WTC11 (cell line): ENCODE results near the gene SEC16B. TPM values are rescaled to one million over a fixed set of nuclear protein-coding genes. Genes with fewer than 3 reads are reported as not detected.

ENCODE experiments used
- ATAC-seq: fragments of 200-7000 bp; cut with Tn5 transposase; 2 replicates; pipeline ENCODE4 v1.10.0; 2021; ENCODE audit warnings: mild to moderate bottlenecking, moderate library complexity
- CTCF ChIA-PET: fragments of 300-600 bp; sonication (Branson Sonifier 250); formaldehyde crosslinking; loops from one replicate; lab custom pipeline; 2021; ENCODE audit warnings: antibody characterized with exemption; lab: Charles Lee
- POLR2A ChIA-PET: fragments of 350-600 bp; sonication (Branson Sonifier 250); formaldehyde crosslinking; loops from one replicate; lab custom pipeline; 2021; ENCODE audit warnings: antibody characterized with exemption; lab: Charles Lee
- DNase-seq: peaks from one replicate; pipeline ENCODE4 v3.0.0; 2021; ENCODE audit warnings: low spot score
- H3K27ac Mint-ChIP-seq: 2 replicates; pipeline ENCODE4 v1.8.0; 2021; ENCODE audit warnings: mixed read lengths
- H3K27me3 Mint-ChIP-seq: 2 replicates; pipeline ENCODE4 v1.8.0; 2021; ENCODE audit warnings: low read depth, mild to moderate bottlenecking, moderate library complexity, mixed read lengths
- H3K36me3 Mint-ChIP-seq: 2 replicates; pipeline ENCODE4 v1.8.0; 2021; ENCODE audit warnings: mixed read lengths
- H3K4me1 Mint-ChIP-seq: 2 replicates; pipeline ENCODE4 v1.8.0; 2022; ENCODE audit warnings: mixed read lengths
- H3K4me3 Mint-ChIP-seq: 2 replicates; pipeline ENCODE4 v1.8.0; 2021; ENCODE audit warnings: mild to moderate bottlenecking, moderate library complexity, mixed read lengths
- H3K9me3 Mint-ChIP-seq: 2 replicates; pipeline ENCODE4 v1.8.0; 2021; ENCODE audit warnings: mixed read lengths
- AFF4 ChIP-seq: sonication (generic); formaldehyde crosslinking; IDR thresholded peaks from 2 replicates; pipeline ENCODE4 v1.8.1; 2023; ENCODE audit warnings: mild to moderate bottlenecking, missing genetic modification reagents, borderline replicate concordance
- ATF1 ChIP-seq: sonication (generic); formaldehyde crosslinking; IDR thresholded peaks from 2 replicates; pipeline ENCODE4 v1.8.1; 2023; ENCODE audit warnings: mild to moderate bottlenecking, moderate library complexity, missing genetic modification reagents
- ELF4 ChIP-seq: sonication (generic); formaldehyde crosslinking; IDR thresholded peaks from 2 replicates; pipeline ENCODE4 v1.8.1; 2022; ENCODE audit warnings: low read depth, mild to moderate bottlenecking, moderate library complexity, missing genetic modification reagents
- JAZF1 ChIP-seq: fragments of 250-450 bp; sonication (Bioruptor Pico); IDR thresholded peaks from 2 replicates; pipeline ENCODE4 v1.9.0; 2021; ENCODE audit warnings: moderate library complexity, mild to moderate bottlenecking, inconsistent platforms
- NFE2L1 ChIP-seq: sonication (generic); formaldehyde crosslinking; IDR thresholded peaks from 2 replicates; pipeline ENCODE4 v1.8.1; 2023; ENCODE audit warnings: missing genetic modification reagents
- NFYB ChIP-seq: sonication (generic); formaldehyde crosslinking; conservative IDR thresholded peaks from 2 replicates; pipeline ENCODE4 v1.8.0; 2022; ENCODE audit warnings: low read depth, missing genetic modification reagents
- NR1H2 ChIP-seq: sonication (generic); formaldehyde crosslinking; IDR thresholded peaks from 2 replicates; pipeline ENCODE4 v1.9.0; 2021; ENCODE audit warnings: mild to moderate bottlenecking, moderate library complexity, missing genetic modification reagents
- NR3C1 ChIP-seq: sonication (generic); formaldehyde crosslinking; conservative IDR thresholded peaks from 2 replicates; pipeline ENCODE4 v1.8.1; 2023; ENCODE audit warnings: low read depth, mild to moderate bottlenecking, missing genetic modification reagents
- SOX15 ChIP-seq: fragments of 250-450 bp; sonication (Bioruptor Pico); IDR thresholded peaks from 2 replicates; pipeline ENCODE4 v1.9.0; 2021; ENCODE audit warnings: mild to moderate bottlenecking
- ZNF423 ChIP-seq: fragments of 250-450 bp; sonication (Bioruptor Pico); IDR thresholded peaks from 2 replicates; pipeline ENCODE4 v2.1.2; 2022; ENCODE audit warnings: mild to moderate bottlenecking, moderate library complexity
- total RNA-seq: library from RNA; stranded (reverse); gene quantifications from 3 replicates; pipeline ENCODE4 v1.2.3, GENCODE V29; 2021
- TF ChIP-seq, protein P1 (sequence below): sonication (generic); formaldehyde crosslinking; IDR thresholded peaks from 2 replicates; pipeline ENCODE4 v1.8.1; 2022; ENCODE audit warnings: low read depth, missing genetic modification reagents, borderline replicate concordance
- TF ChIP-seq, protein P2 (sequence below): fragments of 250-450 bp; sonication (Bioruptor Pico); IDR thresholded peaks from 2 replicates; pipeline ENCODE4 v1.9.0; 2021; ENCODE audit warnings: mild to moderate bottlenecking
- TF ChIP-seq, protein P3 (sequence below): fragments of 250-450 bp; sonication (Bioruptor Pico); conservative IDR thresholded peaks from 2 replicates; pipeline ENCODE4 v1.9.0; 2021; ENCODE audit warnings: mild to moderate bottlenecking

Gene SEC16B
- total RNA-seq, 1 experiment from 2014 or later, result 0.90 TPM

- DNase-seq (no peak), ATAC-seq (no peak)
- H3K4me1 Mint-ChIP-seq, result no peaks in the 10 kb centered on the region; the same call in 1 of the 2 replicates
- H3K4me3 Mint-ChIP-seq, result no peak overlapping the region
- TF ChIP-seq AFF4 (CRISPR knock-in tag), result no peak
- TF ChIP-seq JAZF1 (CRISPR knock-in tag), result no peak
- no peak for TF ChIP-seq ATF1 (CRISPR knock-in tag)
- H3K36me3 Mint-ChIP-seq, result peaks cover 3% of the 10 kb centered on the region; the same call in 1 of the 2 replicates
- no peaks in the 10 kb centered on the region; the same call in 1 of the 2 replicates for H3K27me3 Mint-ChIP-seq
- H3K27ac Mint-ChIP-seq, result no peak overlapping the region
- POLR2A ChIA-PET, result no interaction called here
- CTCF ChIA-PET, result no interaction called here
- H3K9me3 Mint-ChIP-seq, result peaks cover 8% of the 10 kb centered on the region
These were observed 60.4 kb downstream of the SEC16B start for GRCh38 chr1:177909416-177909815.

GRCh38 chr1:177907000-177907399, 62.9 kb downstream of the SEC16B start:
- ATAC-seq (no peak), DNase-seq (no peak)
- Mint-ChIP-seq H3K4me1 (no peaks in the 10 kb centered on the region), H3K27ac (no peak overlapping the region), H3K36me3 (peaks cover 3% of the 10 kb centered on the region; the same call in 1 of the 2 replicates), H3K4me3 (no peak overlapping the region), H3K9me3 (peaks cover 8% of the 10 kb centered on the region), H3K27me3 (no peaks in the 10 kb centered on the region)
- TF ChIP-seq NR3C1 (no peak), ZNF423 (no peak), SOX15 (CRISPR knock-in tag) (no peak), NFYB (CRISPR knock-in tag) (no peak), NFE2L1 (CRISPR knock-in tag) (no peak), NR1H2 (CRISPR knock-in tag) (no peak), ELF4 (no peak), AFF4 (CRISPR knock-in tag) (no peak)
- TF ChIP-seq, protein P1, sequence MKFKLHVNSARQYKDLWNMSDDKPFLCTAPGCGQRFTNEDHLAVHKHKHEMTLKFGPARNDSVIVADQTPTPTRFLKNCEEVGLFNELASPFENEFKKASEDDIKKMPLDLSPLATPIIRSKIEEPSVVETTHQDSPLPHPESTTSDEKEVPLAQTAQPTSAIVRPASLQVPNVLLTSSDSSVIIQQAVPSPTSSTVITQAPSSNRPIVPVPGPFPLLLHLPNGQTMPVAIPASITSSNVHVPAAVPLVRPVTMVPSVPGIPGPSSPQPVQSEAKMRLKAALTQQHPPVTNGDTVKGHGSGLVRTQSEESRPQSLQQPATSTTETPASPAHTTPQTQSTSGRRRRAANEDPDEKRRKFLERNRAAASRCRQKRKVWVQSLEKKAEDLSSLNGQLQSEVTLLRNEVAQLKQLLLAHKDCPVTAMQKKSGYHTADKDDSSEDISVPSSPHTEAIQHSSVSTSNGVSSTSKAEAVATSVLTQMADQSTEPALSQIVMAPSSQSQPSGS (CRISPR knock-in tag), result no peak
- TF ChIP-seq, protein P2, sequence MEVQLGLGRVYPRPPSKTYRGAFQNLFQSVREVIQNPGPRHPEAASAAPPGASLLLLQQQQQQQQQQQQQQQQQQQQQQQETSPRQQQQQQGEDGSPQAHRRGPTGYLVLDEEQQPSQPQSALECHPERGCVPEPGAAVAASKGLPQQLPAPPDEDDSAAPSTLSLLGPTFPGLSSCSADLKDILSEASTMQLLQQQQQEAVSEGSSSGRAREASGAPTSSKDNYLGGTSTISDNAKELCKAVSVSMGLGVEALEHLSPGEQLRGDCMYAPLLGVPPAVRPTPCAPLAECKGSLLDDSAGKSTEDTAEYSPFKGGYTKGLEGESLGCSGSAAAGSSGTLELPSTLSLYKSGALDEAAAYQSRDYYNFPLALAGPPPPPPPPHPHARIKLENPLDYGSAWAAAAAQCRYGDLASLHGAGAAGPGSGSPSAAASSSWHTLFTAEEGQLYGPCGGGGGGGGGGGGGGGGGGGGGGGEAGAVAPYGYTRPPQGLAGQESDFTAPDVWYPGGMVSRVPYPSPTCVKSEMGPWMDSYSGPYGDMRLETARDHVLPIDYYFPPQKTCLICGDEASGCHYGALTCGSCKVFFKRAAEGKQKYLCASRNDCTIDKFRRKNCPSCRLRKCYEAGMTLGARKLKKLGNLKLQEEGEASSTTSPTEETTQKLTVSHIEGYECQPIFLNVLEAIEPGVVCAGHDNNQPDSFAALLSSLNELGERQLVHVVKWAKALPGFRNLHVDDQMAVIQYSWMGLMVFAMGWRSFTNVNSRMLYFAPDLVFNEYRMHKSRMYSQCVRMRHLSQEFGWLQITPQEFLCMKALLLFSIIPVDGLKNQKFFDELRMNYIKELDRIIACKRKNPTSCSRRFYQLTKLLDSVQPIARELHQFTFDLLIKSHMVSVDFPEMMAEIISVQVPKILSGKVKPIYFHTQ, result no peak
- TF ChIP-seq, protein P3, sequence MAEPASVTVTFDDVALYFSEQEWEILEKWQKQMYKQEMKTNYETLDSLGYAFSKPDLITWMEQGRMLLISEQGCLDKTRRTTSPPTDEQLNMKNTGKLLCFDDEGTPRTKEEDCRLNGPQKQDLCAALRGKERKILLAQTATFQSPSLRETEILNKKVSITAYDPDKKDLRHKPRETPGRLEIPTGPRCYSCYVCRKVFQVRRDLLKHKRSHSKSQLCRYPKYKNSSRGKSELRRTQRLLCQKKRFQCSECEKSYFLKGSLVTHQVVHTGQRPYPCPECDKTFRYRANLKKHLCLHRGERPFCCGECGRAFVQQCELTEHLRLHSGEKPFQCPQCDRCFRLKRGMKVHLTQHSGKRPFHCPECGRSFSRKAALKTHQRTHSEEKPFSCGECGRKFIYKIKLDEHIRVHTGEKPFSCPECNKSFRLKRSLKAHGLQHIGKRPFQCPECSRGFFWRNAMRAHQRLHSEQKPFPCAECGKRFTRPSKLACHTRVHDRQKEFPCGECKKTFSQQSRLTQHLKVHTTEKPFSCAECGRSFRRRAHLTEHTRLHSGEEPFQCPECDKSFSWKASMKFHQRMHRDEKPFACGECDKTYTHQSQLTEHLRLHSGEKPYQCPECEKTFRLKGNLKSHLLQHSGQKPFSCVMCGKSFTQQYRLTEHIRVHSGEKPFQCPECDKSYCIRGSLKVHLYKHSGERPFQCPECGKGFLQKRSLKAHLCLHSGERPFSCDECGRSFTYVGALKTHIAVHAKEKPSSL, result no peak
- CTCF ChIA-PET, result interaction anchor here (0.7 kb wide), 1 partner anchor 15 kb away, joined by 3 read pairs; no protein-coding TSS in a partner anchor
- POLR2A ChIA-PET, result no interaction called here
